ENCODE measurements around the gene HEY2.

- TF ChIP-seq POLR2AphosphoS5 (IDR thresholded peaks at IDR 0.05; ENCODE audit: low read depth, low read length) (no peak), POLR2A (IDR thresholded peaks at IDR 0.05; ENCODE audit: low read depth, low read length) (no peak)
Measured at GRCh38 chr6:125749173-125749864, at the start of gene HEY2.
